EL (cell line): Measurements from ENCODE around the gene MYH11.
"Not testable (repeated sequence)": the region's sequence is repeated elsewhere in the genome, so short reads cannot be mapped to it uniquely, and the experiment has no call there.

Source experiments
- DNase-seq: peaks from one replicate; pipeline ENCODE4 v3.0.0-alpha.2; 2016

Gene MYH11

GRCh38 chr16:15655561-15655960 lies 201.3 kb downstream of the MYH11 start:
- not testable (repeated sequence) for DNase-seq

DNA sequence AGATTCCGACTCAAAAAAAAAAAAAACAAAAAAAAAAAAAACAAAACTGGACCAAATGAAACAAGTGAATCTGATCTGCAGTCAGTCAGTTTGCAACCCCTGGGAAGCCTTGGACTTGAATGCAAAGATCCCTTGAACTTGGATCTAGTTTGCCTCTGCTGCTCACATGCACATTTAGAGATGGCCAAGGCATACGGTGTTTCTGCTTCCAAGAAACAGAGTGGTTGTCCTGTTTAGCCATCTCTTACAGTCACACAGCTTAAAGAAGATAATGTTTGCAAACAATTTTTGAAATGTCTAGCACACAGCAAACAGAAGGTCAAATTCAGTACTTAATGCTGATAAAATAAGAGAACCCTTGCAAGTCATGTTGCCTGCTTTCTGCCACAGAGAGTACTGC lies 202.2 kb downstream of the MYH11 start:
- DNase-seq, result no peak

- DNase-seq, result peak; percentile 90
Observed at GRCh38 chr16:15653227-15653626, 203.6 kb downstream of the MYH11 start.
